Activated CD8-positive, alpha-beta T cell treated with anti-CD3 and anti-CD28 coated beads for 36 hours (primary cell): ENCODE data around the gene MYO18A. TPM values are rescaled to one million over a fixed set of nuclear protein-coding genes. Genes with fewer than 3 reads are reported as not detected.

ENCODE experiments used
- ATAC-seq: fragments of 200-7000 bp; cut with Tn5 transposase; one replicate; pipeline ENCODE4 v1.10.0; 2021; ENCODE audit warnings: mild to moderate bottlenecking, moderate library complexity
- CTCF ChIA-PET: fragments of 350-600 bp; sonication (Branson Sonifier 250); formaldehyde crosslinking; loops from one replicate; lab custom pipeline; 2021; ENCODE audit warnings: antibody characterized with exemption; lab: Charles Lee
- POLR2A ChIA-PET: fragments of 350-600 bp; sonication (Branson Sonifier 250); formaldehyde crosslinking; loops from one replicate; lab custom pipeline; 2021; ENCODE audit warnings: antibody characterized with exemption; lab: Charles Lee
- DNase-seq: peaks from one replicate; pipeline ENCODE4 v3.0.0-alpha.2; 2020
- H3K27ac Mint-ChIP-seq: one replicate; pipeline ENCODE4 v1.8.0; 2021; ENCODE audit warnings: mild to moderate bottlenecking, mixed read lengths
- H3K27me3 Mint-ChIP-seq: one replicate; pipeline ENCODE4 v1.8.0; 2021; ENCODE audit warnings: mixed read lengths
- H3K36me3 Mint-ChIP-seq: one replicate; pipeline ENCODE4 v1.8.0; 2021; ENCODE audit warnings: low read depth, mixed read lengths
- H3K4me1 Mint-ChIP-seq: one replicate; pipeline ENCODE4 v1.8.0; 2021; ENCODE audit warnings: low read depth, mixed read lengths
- H3K4me3 Mint-ChIP-seq: one replicate; pipeline ENCODE4 v1.8.0; 2021; ENCODE audit warnings: mild to moderate bottlenecking, moderate library complexity, mixed read lengths
- H3K9me3 Mint-ChIP-seq: one replicate; pipeline ENCODE4 v1.8.0; 2021; ENCODE audit warnings: mixed read lengths
- CTCF ChIP-seq: fragments of 200-600 bp; IDR thresholded peaks from one replicate; pipeline ENCODE4 v1.8.0; 2022; ENCODE audit warnings: antibody characterized with exemption, mild to moderate bottlenecking
- intact Hi-C: fragments of 100-400 bp; cut with micrococcal nuclease; formaldehyde crosslinking; loops from one replicate; pipeline ENCODE4 v1.10.0; 2022
- total RNA-seq, 2 experiments: library from RNA; stranded (reverse); gene quantifications; one replicate each; pipeline ENCODE4 v1.2.3, GENCODE V29; 2021

The MYO18A gene
- total RNA-seq, 2 experiments from 2014 or later = 27.5 to 29.4 TPM

- Mint-ChIP-seq H3K27ac (no peak overlapping the region), H3K36me3 (peaks cover 2% of the 10 kb centered on the region), H3K4me3 (no peak overlapping the region), H3K27me3 (no peaks in the 10 kb centered on the region), H3K4me1 (no peaks in the 10 kb centered on the region), H3K9me3 (no peaks in the 10 kb centered on the region)
- no peak for TF ChIP-seq CTCF
- intact Hi-C loops = no loop called here
- ChIA-PET CTCF (interaction anchor here (1.0 to 2.3 kb wide), 4 partner anchors 37 to 126 kb away, joined by 3 to 12 read pairs (median 4); no protein-coding TSS in a partner anchor), POLR2A (no interaction called here)
- ATAC-seq = no peak
- DNase-seq = no peak
These were observed 100.3 kb downstream of the MYO18A start for GRCh38 chr17:29079887-29080286.

- H3K27me3 Mint-ChIP-seq = no peaks in the 10 kb centered on the region
- TF ChIP-seq CTCF = no peak
- peaks cover 2% of the 10 kb centered on the region for H3K36me3 Mint-ChIP-seq
- ChIA-PET CTCF (interaction anchor here (1.0 to 2.3 kb wide), 6 partner anchors 27 to 126 kb away, joined by 3 to 12 read pairs (median 3); no protein-coding TSS in a partner anchor), POLR2A (interaction anchor here (0.9 kb wide), 1 partner anchor 70 kb away, joined by 3 read pairs; no protein-coding TSS in a partner anchor)
- no peak overlapping the region for H3K4me3 Mint-ChIP-seq
- no peak for DNase-seq
- no peaks in the 10 kb centered on the region for H3K9me3 Mint-ChIP-seq
- intact Hi-C loops = no loop called here
- H3K4me1 Mint-ChIP-seq = no peaks in the 10 kb centered on the region
- ATAC-seq = no peak
- H3K27ac Mint-ChIP-seq = no peak overlapping the region
These were observed 100.8 kb downstream of the MYO18A start for GRCh38 chr17:29079433-29079832.

- no peak overlapping the region for H3K27ac Mint-ChIP-seq
- no peaks in the 10 kb centered on the region for H3K27me3 Mint-ChIP-seq
- DNase-seq (no peak), ATAC-seq (no peak)
- TF ChIP-seq CTCF = no peak
- CTCF ChIA-PET = interaction anchor here (1.0 to 2.3 kb wide), 3 partner anchors 28 to 113 kb away, joined by 3 to 12 read pairs (median 3); no protein-coding TSS in a partner anchor
- no peak overlapping the region for H3K4me3 Mint-ChIP-seq
- no peaks in the 10 kb centered on the region for H3K4me1 Mint-ChIP-seq
- intact Hi-C loops = no loop called here
- POLR2A ChIA-PET = interaction anchor here (0.7 to 0.9 kb wide), 2 partner anchors 10 to 69 kb away, joined by 3 read pairs; no protein-coding TSS in a partner anchor
- no peaks in the 10 kb centered on the region for H3K9me3 Mint-ChIP-seq
- H3K36me3 Mint-ChIP-seq = peaks cover 2% of the 10 kb centered on the region
These were observed 101.8 kb downstream of the MYO18A start for GRCh38 chr17:29078183-29079045.

- DNase-seq (no peak), ATAC-seq (no peak)
- POLR2A ChIA-PET = interaction anchor here (0.7 kb wide), 1 partner anchor 9 kb away, joined by 3 read pairs; no protein-coding TSS in a partner anchor
- Mint-ChIP-seq H3K36me3 (peaks cover 2% of the 10 kb centered on the region), H3K27me3 (no peaks in the 10 kb centered on the region), H3K4me1 (no peaks in the 10 kb centered on the region), H3K9me3 (no peaks in the 10 kb centered on the region), H3K4me3 (no peak overlapping the region), H3K27ac (no peak overlapping the region)
- intact Hi-C loops = no loop called here
- TF ChIP-seq CTCF = no peak
- CTCF ChIA-PET = interaction anchor here (3.0 to 3.2 kb wide), 2 partner anchors 39 to 112 kb away, joined by 12 to 18 read pairs; no protein-coding TSS in a partner anchor
These were observed 102.9 kb downstream of the MYO18A start for GRCh38 chr17:29077320-29077719.

- ChIA-PET CTCF (interaction anchor here (3.0 to 3.2 kb wide), 2 partner anchors 40 to 112 kb away, joined by 12 to 18 read pairs; no protein-coding TSS in a partner anchor), POLR2A (no interaction called here)
- intact Hi-C loops = no loop called here
- Mint-ChIP-seq H3K9me3 (no peaks in the 10 kb centered on the region), H3K27ac (no peak overlapping the region), H3K4me3 (no peak overlapping the region), H3K27me3 (no peaks in the 10 kb centered on the region), H3K36me3 (peaks cover 2% of the 10 kb centered on the region), H3K4me1 (no peaks in the 10 kb centered on the region)
- no peak for DNase-seq
- TF ChIP-seq CTCF = no peak
- ATAC-seq = no peak
These were observed 103.5 kb downstream of the MYO18A start for GRCh38 chr17:29076722-29077121.
